Gastrocnemius medialis (tissue), 4 donors: ENCODE results near the gene SERPINH1.

ENCODE experiments used
- CTCF ChIP-seq, 5 experiments: fragments of 450-650 bp in 3 of 5; fragments of 200-600 bp in 2 of 5; sonication (generic) in 2 of 5; IDR thresholded peaks in 4 of 5; conservative IDR thresholded peaks in 1 of 5; 1 replicate in 4 of 5; 2 replicates in 1 of 5; pipeline ENCODE4 v1.5.1; 2016 to 2019; ENCODE audit warnings: antibody characterized with exemption in 5 of 5, mild to moderate bottlenecking in 3 of 5, moderate library complexity in 3 of 5
- POLR2A ChIP-seq, 2 donors: fragments of 450-650 bp; IDR thresholded peaks; one replicate each; pipeline ENCODE4 v1.6.1; 2017; ENCODE audit warnings: antibody characterized with exemption in 2 of 2, mild to moderate bottlenecking in 2 of 2, moderate library complexity in 2 of 2

- TF ChIP-seq CTCF (IDR thresholded peaks at IDR 0.05 in 4 of 5, conservative IDR thresholded peaks at IDR 0.05 in 1 of 5) (no peak), POLR2A (IDR thresholded peaks at IDR 0.05) (no peak)
These were observed 33.4 kb downstream of the SERPINH1 start for GRCh38 chr11:75595429-75595828.
